SIG-M5 treated with dmso at 0.1 percent for 504 hours (cell line): ENCODE measurements around the gene TRABD2B.

ENCODE experiments used
- DNase-seq: peaks from one replicate; lab custom pipeline; 2025; ENCODE audit not compliant: unreplicated experiment; lab: John Stamatoyannopoulos, UW

The TRABD2B gene

DNA sequence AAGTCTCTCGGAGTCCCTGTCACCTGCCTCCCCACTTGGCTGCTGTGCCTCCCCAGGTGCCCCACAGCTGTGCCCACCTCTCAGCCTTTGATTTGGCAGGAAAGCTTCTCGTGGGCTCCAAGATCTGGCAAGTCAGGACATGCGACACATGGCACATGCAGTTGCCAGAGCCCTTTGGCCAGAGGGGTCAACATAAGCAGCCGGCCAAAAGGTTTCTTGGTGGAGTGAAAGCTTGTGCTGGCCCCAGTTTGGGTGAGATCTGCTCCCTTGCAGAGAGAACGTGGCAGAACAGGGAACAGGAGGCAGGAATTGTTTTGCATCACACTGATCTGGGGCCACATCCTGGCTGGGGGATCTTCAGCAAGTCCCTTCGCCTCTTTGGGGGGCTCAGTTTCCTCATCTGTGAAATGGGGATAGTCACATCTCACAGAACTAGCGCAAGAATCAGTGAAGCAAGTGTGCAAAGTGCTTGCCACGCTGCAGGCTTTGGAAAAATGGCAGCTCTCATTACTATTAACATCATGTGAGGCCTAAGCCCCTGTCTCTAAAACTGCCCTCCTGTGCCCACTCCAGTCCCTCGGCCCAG lies 232.6 kb downstream of the TRABD2B start:
- no peak for DNase-seq

DNA sequence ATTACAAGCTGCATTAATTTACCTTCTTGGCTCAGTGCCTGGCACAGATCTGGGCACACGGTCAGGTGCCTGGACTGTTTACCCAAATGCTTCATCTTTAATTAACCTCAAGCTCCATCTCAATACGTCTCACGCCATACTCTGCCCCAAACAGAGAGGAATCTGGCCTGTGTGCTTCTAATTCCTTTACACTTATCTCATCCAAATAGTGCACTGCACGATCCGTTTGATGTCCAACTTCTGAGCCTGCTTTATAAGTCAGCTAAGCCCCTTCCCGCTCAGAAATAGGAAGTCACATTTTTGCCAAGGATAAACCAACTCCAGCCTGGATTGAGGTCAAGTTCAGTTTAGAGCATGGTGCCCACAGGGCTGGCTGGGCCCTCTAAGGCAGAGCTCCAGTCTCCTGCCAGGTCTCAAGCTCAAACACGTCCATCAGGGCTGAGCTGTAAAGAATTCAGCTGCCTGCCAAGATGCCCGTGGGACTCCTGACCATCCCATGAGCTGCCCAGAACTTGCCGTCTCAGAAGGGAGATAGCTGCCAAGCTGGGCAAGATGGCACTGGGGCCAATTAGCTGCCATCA lies 233.5 kb downstream of the TRABD2B start:
- no peak for DNase-seq

- no peak for DNase-seq
These were observed 235.2 kb downstream of the TRABD2B start for GRCh38 chr1:47761974-47762373.

GRCh38 chr1:47761201-47761930 lies 235.8 kb downstream of the TRABD2B start:
- no peak for DNase-seq

- DNase-seq = no peak
These were observed 237.1 kb downstream of the TRABD2B start for GRCh38 chr1:47759936-47760629.

DNA sequence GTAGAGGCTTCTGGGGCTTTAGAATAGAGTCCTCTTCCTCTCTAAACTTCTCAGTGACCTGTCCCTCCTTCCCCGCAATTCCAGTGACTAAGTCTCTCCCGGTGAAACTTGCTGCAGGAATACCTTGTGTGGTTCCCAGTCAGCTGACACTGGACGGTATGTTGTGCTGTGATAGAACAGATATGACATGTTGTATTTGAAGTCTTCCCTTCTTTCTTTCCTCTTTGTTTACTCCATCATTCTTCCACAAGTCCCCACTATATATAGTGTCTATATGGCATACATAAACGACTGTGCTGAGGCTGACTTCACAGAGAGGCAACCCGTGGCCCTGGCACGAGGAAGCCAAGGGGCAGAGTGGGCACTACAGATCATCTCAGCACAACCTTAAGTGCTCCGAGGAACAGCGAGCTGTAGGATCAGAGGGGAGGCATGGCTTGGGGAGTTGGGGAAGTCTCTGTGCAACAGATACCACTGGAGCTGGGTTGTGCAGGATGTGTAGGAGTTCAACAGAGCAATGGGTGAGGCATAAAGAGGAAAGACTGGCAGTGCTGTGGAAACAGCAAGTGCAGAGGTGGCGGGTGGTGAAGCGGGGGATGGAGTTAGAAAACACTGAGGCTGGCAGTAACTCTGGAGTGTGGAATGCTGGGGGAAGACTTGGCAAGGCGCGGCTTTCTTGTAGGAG lies 237.8 kb downstream of the TRABD2B start:
- DNase-seq = no peak

DNA sequence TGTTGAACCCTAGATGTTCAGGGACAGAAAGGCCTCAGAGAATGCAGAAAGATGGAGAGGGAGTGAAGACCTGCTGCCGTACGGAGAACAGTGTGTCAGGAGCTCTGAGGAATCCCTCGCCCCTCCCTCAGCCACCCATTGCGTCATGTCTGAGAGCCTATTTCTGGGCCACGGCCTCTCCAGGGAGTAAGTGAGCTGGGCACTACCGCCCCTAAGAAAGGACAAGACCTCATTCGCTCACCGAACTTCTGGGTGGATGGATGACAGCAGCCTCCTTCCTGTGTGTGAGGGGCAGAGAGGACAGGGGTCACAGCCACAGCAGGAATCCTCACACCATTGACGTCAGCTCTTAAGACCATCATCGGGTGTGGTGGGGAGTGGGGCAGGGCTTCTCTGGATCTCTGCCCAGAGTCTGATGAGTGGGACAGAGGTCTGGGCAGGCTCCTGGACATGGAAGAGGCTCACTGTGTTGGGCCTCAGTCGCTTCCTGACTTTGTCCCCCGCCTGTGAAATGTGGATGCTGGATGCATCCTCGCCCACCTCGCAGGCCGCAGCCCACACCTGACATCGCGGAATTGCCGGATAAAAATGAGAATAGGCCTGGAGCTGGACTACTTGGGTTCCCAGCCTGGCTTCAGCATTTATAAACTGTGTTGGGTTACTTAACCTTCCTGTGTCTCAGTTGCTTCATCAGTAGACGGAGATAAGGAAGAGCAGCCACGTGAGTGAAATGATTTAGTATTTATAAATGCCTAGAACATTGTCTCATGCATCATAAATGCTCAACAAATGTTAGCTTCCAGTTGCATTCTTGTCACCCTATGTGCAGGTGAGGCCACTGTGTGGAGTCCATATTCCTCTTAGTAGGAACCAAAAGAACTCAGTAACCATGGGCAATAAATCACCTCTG lies 238.6 kb downstream of the TRABD2B start:
- no peak for DNase-seq

DNA sequence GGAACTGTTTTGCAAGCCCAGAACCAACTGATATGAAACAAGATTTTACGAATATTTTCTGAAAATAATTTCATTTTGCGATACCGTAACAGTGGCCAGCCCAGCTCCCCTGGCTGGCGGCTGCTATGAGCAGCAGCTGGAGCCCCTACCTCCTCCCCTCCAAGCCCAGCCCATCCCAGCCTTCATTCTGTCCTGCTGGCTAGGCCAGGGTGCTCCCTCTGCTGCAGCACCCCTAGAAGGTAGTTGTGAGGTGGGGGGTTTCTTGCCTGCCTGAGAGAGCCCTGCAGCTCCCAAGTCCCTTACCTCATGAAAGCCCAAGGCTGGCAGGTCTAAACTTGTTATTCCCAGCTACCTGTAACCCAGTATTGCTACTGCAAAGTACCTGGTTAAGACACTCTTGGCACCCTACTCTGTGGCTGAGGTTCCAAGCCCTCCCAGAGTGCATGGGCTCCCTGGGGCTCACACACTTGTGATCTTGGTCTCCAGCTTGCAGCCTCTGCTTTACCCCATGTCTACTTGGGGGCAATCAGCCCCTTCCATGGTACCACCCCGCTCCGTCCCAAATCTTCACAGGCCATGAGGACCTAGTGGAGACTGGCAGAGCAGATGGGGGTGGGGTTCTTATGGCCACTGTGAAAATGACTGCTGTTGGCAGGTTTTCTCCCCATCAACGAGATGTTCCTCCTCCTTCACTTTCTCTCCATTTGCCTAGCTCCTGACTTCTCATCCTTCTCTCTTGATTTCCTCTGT lies 239.8 kb downstream of the TRABD2B start:
- no peak for DNase-seq

GRCh38 chr1:47756411-47756810 lies 240.8 kb downstream of the TRABD2B start:
- DNase-seq = no peak

GRCh38 chr1:47756006-47756405 lies 241.2 kb downstream of the TRABD2B start:
- no peak for DNase-seq

GRCh38 chr1:47755101-47755990 lies 241.8 kb downstream of the TRABD2B start:
- DNase-seq = no peak

- no peak for DNase-seq
These were observed 243.0 kb downstream of the TRABD2B start for GRCh38 chr1:47754221-47754620.

GRCh38 chr1:47753808-47754207 lies 243.4 kb downstream of the TRABD2B start:
- DNase-seq = no peak

GRCh38 chr1:47752559-47752958 lies 244.6 kb downstream of the TRABD2B start:
- no peak for DNase-seq

- DNase-seq = no peak
These were observed 245.2 kb downstream of the TRABD2B start for GRCh38 chr1:47751996-47752451.

GRCh38 chr1:47751193-47751592 lies 246.0 kb downstream of the TRABD2B start:
- DNase-seq = no peak

- no peak for DNase-seq
These were observed 251.2 kb downstream of the TRABD2B start for GRCh38 chr1:47745715-47746609.
